IMR-90 (cell line): Measurements from ENCODE around the gene ZNRF4. TPM values are rescaled to one million over a fixed set of nuclear protein-coding genes. Genes with fewer than 3 reads are reported as not detected.

ENCODE experiments used
- ATAC-seq: fragments of 200-7000 bp; cut with Tn5 transposase; 2 replicates; pipeline ENCODE4 v1.9.1; 2020; ENCODE audit warnings: low read depth, mild to moderate bottlenecking, moderate library complexity
- BruUV-seq: library from RNA; stranded (reverse); fragments of 400-500 nt; replicated peaks from 2 replicates; lab custom pipeline; 2021; lab: Mats Ljungman, UMichigan
- CTCF ChIA-PET: fragments of 300-600 bp; formaldehyde crosslinking; extraction: SDS; loops from one replicate; lab custom pipeline; 2021; ENCODE audit warnings: antibody characterized with exemption; lab: Yijun Ruan, JAX
- POLR2A ChIA-PET: fragments of 300-600 bp; sonication (Branson Sonifier 250); formaldehyde crosslinking; loops from one replicate; lab custom pipeline; 2022; ENCODE audit warnings: antibody characterized with exemption; ENCODE audit not compliant: unreplicated experiment; lab: Charles Lee
- DNase-seq: peaks from one replicate; pipeline ENCODE4 v3.0.0; 2013
- H2AFZ ChIP-seq: replicated peaks from 2 replicates; pipeline ENCODE3; 2013; ENCODE audit warnings: low read length, mild to moderate bottlenecking; ENCODE audit not compliant: poor library complexity
- H2AK5ac ChIP-seq: 2 replicates; pipeline ENCODE4 v1.6.1; 2013; ENCODE audit warnings: low read depth, low read length, inconsistent platforms
- H2AK9ac ChIP-seq: replicated peaks from 2 replicates; pipeline ENCODE3; 2013; ENCODE audit warnings: mild to moderate bottlenecking, low read depth, low read length, moderate library complexity; ENCODE audit not compliant: poor library complexity
- H2BK120ac ChIP-seq: 2 replicates; pipeline ENCODE4 v1.6.1; 2013; ENCODE audit warnings: low read depth, low read length, inconsistent platforms
- H2BK15ac ChIP-seq: 3 replicates; pipeline ENCODE4 v1.6.1; 2013; ENCODE audit warnings: low read depth, low read length, inconsistent platforms
- H2BK20ac ChIP-seq: 2 replicates; pipeline ENCODE4 v1.6.1; 2013; ENCODE audit warnings: low read depth, mild to moderate bottlenecking, inconsistent platforms, low read length, moderate library complexity
- H2BK5ac ChIP-seq: 2 replicates; pipeline ENCODE4 v1.6.1; 2013; ENCODE audit warnings: mild to moderate bottlenecking, low read depth, low read length, inconsistent platforms; ENCODE audit not compliant: poor library complexity, severe bottlenecking
- H3K14ac ChIP-seq: replicated peaks from 2 replicates; pipeline ENCODE4 v1.6.1; 2013; ENCODE audit warnings: low read depth, low read length, inconsistent platforms
- H3K18ac ChIP-seq: 2 replicates; pipeline ENCODE4 v1.6.1; 2013; ENCODE audit warnings: low read depth, low read length, control low read depth
- H3K23ac ChIP-seq: 2 replicates; pipeline ENCODE4 v1.6.1; 2013; ENCODE audit warnings: low read depth, low read length, inconsistent platforms
- H3K27ac ChIP-seq: 2 replicates; pipeline ENCODE4 v1.5.1; 2013; ENCODE audit warnings: mild to moderate bottlenecking, control low read depth, low read length; ENCODE audit not compliant: insufficient read depth
- H3K27me3 ChIP-seq: 2 replicates; pipeline ENCODE4 v1.6.1; 2013; ENCODE audit warnings: low read length; ENCODE audit not compliant: control insufficient read depth, insufficient read depth
- H3K36me3 ChIP-seq: 2 replicates; pipeline ENCODE4 v1.6.1; 2013; ENCODE audit warnings: low read length, mixed read lengths; ENCODE audit not compliant: control insufficient read depth, insufficient read depth
- H3K4ac ChIP-seq: 2 replicates; pipeline ENCODE4 v1.6.1; 2013; ENCODE audit warnings: low read depth, low read length, inconsistent platforms
- H3K4me1 ChIP-seq: 2 replicates; pipeline ENCODE4 v1.6.1; 2013; ENCODE audit warnings: low read length, mixed read lengths; ENCODE audit not compliant: control insufficient read depth, insufficient read depth
- H3K4me2 ChIP-seq: 2 replicates; pipeline ENCODE4 v1.6.1; 2013; ENCODE audit warnings: low read depth, mild to moderate bottlenecking, control low read depth, low read length, moderate library complexity
- H3K4me3 ChIP-seq: 2 replicates; pipeline ENCODE4 v1.5.1; 2013; ENCODE audit warnings: low read depth, mild to moderate bottlenecking, control low read depth, low read length, moderate library complexity; ENCODE audit not compliant: insufficient read depth
- H3K56ac ChIP-seq: 2 replicates; pipeline ENCODE4 v1.6.1; 2013; ENCODE audit warnings: low read length, inconsistent platforms; ENCODE audit not compliant: insufficient read depth; ENCODE audit errors: extremely low read depth
- H3K79me1 ChIP-seq, 2 experiments: 2 replicates each; pipeline ENCODE4 v1.6.1; 2013; ENCODE audit warnings: low read length in 2 of 2, inconsistent platforms in 1 of 2, low read depth in 1 of 2
- H3K9ac ChIP-seq: 2 replicates; pipeline ENCODE4 v1.6.1; 2013; ENCODE audit warnings: low read depth, low read length, control low read depth
- H3K9me1 ChIP-seq: 2 replicates; pipeline ENCODE4 v1.6.1; 2013; ENCODE audit warnings: low read length, inconsistent platforms; ENCODE audit not compliant: insufficient read depth
- H3K9me3 ChIP-seq: 2 replicates; pipeline ENCODE4 v1.6.1; 2013; ENCODE audit warnings: low read length; ENCODE audit not compliant: control insufficient read depth, insufficient read depth
- H4K20me1 ChIP-seq: 2 replicates; pipeline ENCODE4 v1.6.1; 2013; ENCODE audit warnings: low read length, inconsistent platforms; ENCODE audit not compliant: insufficient read depth
- H4K5ac ChIP-seq: 2 replicates; pipeline ENCODE4 v1.6.1; 2013; ENCODE audit warnings: mild to moderate bottlenecking, low read depth, low read length, control low read depth
- H4K8ac ChIP-seq, 2 experiments: 2 replicates each; pipeline ENCODE4 v1.6.1; 2013; ENCODE audit warnings: low read depth in 2 of 2, low read length in 2 of 2, control low read depth in 1 of 2, inconsistent platforms in 1 of 2
- H4K91ac ChIP-seq: 2 replicates; pipeline ENCODE4 v1.6.1; 2013; ENCODE audit warnings: low read depth, low read length, inconsistent platforms; ENCODE audit not compliant: insufficient read depth
- BHLHE40 ChIP-seq: fragments of 150-350 bp; IDR thresholded peaks from 2 replicates; pipeline ENCODE4 v1.6.1; 2016; ENCODE audit warnings: mild to moderate bottlenecking, low read depth, low read length
- CEBPB ChIP-seq: IDR thresholded peaks from 2 replicates; pipeline ENCODE4 v1.6.1; 2012; ENCODE audit warnings: low read depth, low read length, improper control_type of control experiment
- CHD1 ChIP-seq: IDR thresholded peaks from 2 replicates; pipeline ENCODE4 v1.6.1; 2012; ENCODE audit warnings: low read depth, low read length, improper control_type of control experiment
- CTCF ChIP-seq: conservative IDR thresholded peaks from 2 replicates; pipeline ENCODE4 v1.5.1; 2012; ENCODE audit warnings: mild to moderate bottlenecking, low read depth, low read length, improper control_type of control experiment
- ELK1 ChIP-seq: fragments of 150-350 bp; IDR thresholded peaks from 2 replicates; pipeline ENCODE4 v1.6.1; 2016; ENCODE audit warnings: low read depth, mild to moderate bottlenecking, low read length, moderate library complexity, borderline replicate concordance
- FOS ChIP-seq: fragments of 150-350 bp; IDR thresholded peaks from 2 replicates; pipeline ENCODE4 v1.6.1; 2016; ENCODE audit warnings: low read depth, low read length
- MAFK ChIP-seq: IDR thresholded peaks from 2 replicates; pipeline ENCODE4 v1.6.1; 2012; ENCODE audit warnings: low read depth, low read length, improper control_type of control experiment
- MAZ ChIP-seq: IDR thresholded peaks from 2 replicates; pipeline ENCODE4 v1.6.1; 2012; ENCODE audit warnings: low read depth, mild to moderate bottlenecking, low read length, improper control_type of control experiment, moderate library complexity, borderline replicate concordance
- MXI1 ChIP-seq: IDR thresholded peaks from 2 replicates; pipeline ENCODE4 v1.6.1; 2012; ENCODE audit warnings: low read depth, mild to moderate bottlenecking, low read length, moderate library complexity, borderline replicate concordance
- NFE2L2 ChIP-seq: fragments of 150-350 bp; IDR thresholded peaks from 2 replicates; pipeline ENCODE4 v1.6.1; 2016; ENCODE audit warnings: low read depth, mild to moderate bottlenecking, low read length
- POLR2A ChIP-seq: IDR thresholded peaks from 2 replicates; pipeline ENCODE4 v1.6.1; 2012; ENCODE audit warnings: mild to moderate bottlenecking, low read depth, low read length
- RAD21 ChIP-seq: IDR thresholded peaks from 2 replicates; pipeline ENCODE4 v1.6.1; 2012; ENCODE audit warnings: low read length, improper control_type of control experiment
- RCOR1 ChIP-seq: IDR thresholded peaks from 2 replicates; pipeline ENCODE4 v1.6.1; 2012; ENCODE audit warnings: mild to moderate bottlenecking, low read length, improper control_type of control experiment; ENCODE audit not compliant: insufficient replicate concordance
- RFX5 ChIP-seq: IDR thresholded peaks from 2 replicates; pipeline ENCODE4 v1.8.0; 2012; ENCODE audit warnings: low read depth, mild to moderate bottlenecking, low read length, moderate library complexity
- SMC3 ChIP-seq: fragments of 150-350 bp; IDR thresholded peaks from 2 replicates; pipeline ENCODE4 v1.6.1; 2016; ENCODE audit warnings: low read depth, mild to moderate bottlenecking, antibody characterized with exemption, low read length, moderate library complexity
- WGBS, 2 experiments: methylation state at CpG; one replicate each; pipeline versions ENCODE4 v1.1.5 to v1.1.7; 2013; ENCODE audit warnings: missing lambda C conversion rate in 2 of 2; ENCODE audit not compliant: insufficient read length in 1 of 2; ENCODE audit errors: extremely low coverage in 2 of 2; 5-methylcytosine and 5-hydroxymethylcytosine counted together
- dilution Hi-C: fragments of 300-500 bp; cut with HindIII; formaldehyde crosslinking; loops from one replicate; pipeline ENCODE4 v1.14.3; 2018; ENCODE audit warnings: low sequenced_read_pairs; ENCODE audit not compliant: unreplicated experiment
- in situ Hi-C: fragments of 300-500 bp; cut with MboI; formaldehyde crosslinking; loops from 3 replicates; pipeline ENCODE4 v1.14.3; 2019; ENCODE audit warnings: low sequenced_read_pairs, inconsistent platforms, mixed read lengths
- intact Hi-C: fragments of 100-400 bp; cut with micrococcal nuclease; formaldehyde crosslinking; loops from 2 replicates; pipeline ENCODE4 v1.10.0; 2022
- polyA plus RNA-seq, 3 experiments: library from polyadenylated mRNA; depleted of rRNA; stranded (reverse); fragments of >200 nt; gene quantifications; 2 replicates each; pipeline ENCODE4 v1.2.3, GENCODE V29; 2012; ENCODE audit warnings: low replicate concordance in 1 of 3
- total RNA-seq: library from RNA; depleted of rRNA; stranded (reverse); fragments of >200 nt; gene quantifications from 2 replicates; pipeline ENCODE4 v1.2.3, GENCODE V29; 2012

ZNRF4 gene
- total and polyA plus RNA-seq, 2 of the 4 experiments (the other 2 are of a cell fraction): not detected

GRCh38 chr19:5436106-5436947 is 18.9 kb upstream of the ZNRF4 start:
- no peaks in the 10 kb centered on the region for H3K9me3 ChIP-seq
- DNase-seq (peak; percentile 73), ATAC-seq (peak; percentile 95)
- dilution Hi-C loops (no loop called here), intact Hi-C loops (no loop called here), in situ Hi-C loops (no loop called here)
- peak overlapping the region; percentile 26 for H3K56ac ChIP-seq
- H3K4me1 ChIP-seq: peaks cover 9% of the 10 kb centered on the region
- peaks cover 7% of the 10 kb centered on the region for H3K9me1 ChIP-seq
- peaks cover 4% of the 10 kb centered on the region; the same call in 1 of the 2 replicates for H4K20me1 ChIP-seq
- H2BK5ac ChIP-seq: peak overlapping the region; percentile 91
- peak overlapping the region; percentile 95 for H3K4ac ChIP-seq
- H3K4me3 ChIP-seq: peak overlapping the region; percentile 42
- peak overlapping the region; percentile 95 for H3K14ac ChIP-seq
- peak overlapping the region; percentile 84; the same call in 2 of the 3 replicates for H2BK15ac ChIP-seq
- H2BK120ac ChIP-seq: peak overlapping the region; percentile 94
- peak overlapping the region; percentile 33; the same call in 1 of the 2 replicates for H3K18ac ChIP-seq
- no peaks in the 10 kb centered on the region for H3K36me3 ChIP-seq
- H4K91ac ChIP-seq: peak overlapping the region; percentile 84
- no peaks in the 10 kb centered on the region for H3K79me1 ChIP-seq
- peak overlapping the region; percentile 93 for H2BK20ac ChIP-seq
- H2AK5ac ChIP-seq: peak overlapping the region; percentile 85
- ChIA-PET POLR2A (no interaction called here), CTCF (no interaction called here)
- 0% methylated on average over 11 of the region's 41 CpGs; no CpG with 5 or more reads in 1 of the 2 experiments for WGBS, 2 experiments
- peak overlapping the region; percentile 89 for H3K4me2 ChIP-seq
- H2AFZ ChIP-seq: peak overlapping the region; percentile 89
- BruUV-seq: no TSS peak
- H4K8ac ChIP-seq: peak overlapping the region; percentile 48 to 87
- peak overlapping the region; percentile 78 for H3K23ac ChIP-seq
- peaks cover 4% of the 10 kb centered on the region; the same call in 1 of the 2 replicates for H3K27me3 ChIP-seq
- no peak overlapping the region; the same call in 1 of the 2 replicates for H3K27ac ChIP-seq
- H2AK9ac ChIP-seq: peak overlapping the region; percentile 96
- peak overlapping the region; percentile 41; the same call in 1 of the 2 replicates for H3K9ac ChIP-seq
- H4K5ac ChIP-seq: peak overlapping the region; percentile 61; the same call in 1 of the 2 replicates
- TF ChIP-seq CTCF (no peak), RFX5 (no peak), BHLHE40 (peak; percentile 30; the same call in 1 of the 2 replicates), RCOR1 (no peak), POLR2A (no peak), FOS (peak; percentile 34; the same call in 1 of the 2 replicates), MAFK (no peak), CHD1 (no peak), ELK1 (no peak), MXI1 (no peak), MAZ (peak; percentile 45; the same call in 1 of the 2 replicates), CEBPB (peak; percentile 34; the same call in 1 of the 2 replicates), NFE2L2 (no peak), RAD21 (no peak), SMC3 (no peak)
